Measurements from ENCODE around the gene SKP1.

The SKP1 gene

DNA sequence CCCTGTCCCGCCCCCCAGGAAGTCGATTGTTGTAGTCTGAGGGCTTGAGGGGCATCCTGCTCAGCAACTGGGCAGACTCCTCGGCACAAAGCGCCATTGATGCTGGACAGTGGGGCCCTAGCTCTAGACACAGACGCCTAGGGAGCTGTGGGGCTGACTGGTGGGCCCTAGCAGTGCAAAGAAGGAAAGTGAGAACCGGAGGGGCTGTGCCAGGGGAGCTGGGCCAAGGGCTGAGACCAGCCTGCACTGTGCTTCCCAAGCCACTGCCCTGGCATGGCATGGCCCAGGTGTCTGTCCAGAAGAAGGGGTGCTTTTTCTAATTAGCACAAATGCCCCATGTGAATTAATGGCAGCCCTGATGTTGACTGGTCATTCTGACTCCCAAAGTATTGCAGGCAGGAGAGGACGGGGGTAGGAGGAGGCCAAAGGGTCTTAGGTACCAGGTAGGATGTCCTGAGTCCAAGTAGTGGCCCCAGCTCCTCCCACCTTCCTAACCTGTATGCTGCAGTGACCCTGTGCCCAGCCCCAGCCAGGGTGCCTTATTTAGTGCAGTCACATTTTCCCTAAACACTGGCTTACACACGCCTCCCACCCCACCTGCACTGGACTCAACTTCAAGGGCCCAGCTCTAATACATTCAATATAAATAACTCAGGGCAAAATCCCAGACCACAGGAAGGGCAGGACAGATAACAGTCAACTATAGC, 46.4 kb downstream of the SKP1 start:
- DNase-seq (ENCODE audit: low spot score), result no peak

DNA sequence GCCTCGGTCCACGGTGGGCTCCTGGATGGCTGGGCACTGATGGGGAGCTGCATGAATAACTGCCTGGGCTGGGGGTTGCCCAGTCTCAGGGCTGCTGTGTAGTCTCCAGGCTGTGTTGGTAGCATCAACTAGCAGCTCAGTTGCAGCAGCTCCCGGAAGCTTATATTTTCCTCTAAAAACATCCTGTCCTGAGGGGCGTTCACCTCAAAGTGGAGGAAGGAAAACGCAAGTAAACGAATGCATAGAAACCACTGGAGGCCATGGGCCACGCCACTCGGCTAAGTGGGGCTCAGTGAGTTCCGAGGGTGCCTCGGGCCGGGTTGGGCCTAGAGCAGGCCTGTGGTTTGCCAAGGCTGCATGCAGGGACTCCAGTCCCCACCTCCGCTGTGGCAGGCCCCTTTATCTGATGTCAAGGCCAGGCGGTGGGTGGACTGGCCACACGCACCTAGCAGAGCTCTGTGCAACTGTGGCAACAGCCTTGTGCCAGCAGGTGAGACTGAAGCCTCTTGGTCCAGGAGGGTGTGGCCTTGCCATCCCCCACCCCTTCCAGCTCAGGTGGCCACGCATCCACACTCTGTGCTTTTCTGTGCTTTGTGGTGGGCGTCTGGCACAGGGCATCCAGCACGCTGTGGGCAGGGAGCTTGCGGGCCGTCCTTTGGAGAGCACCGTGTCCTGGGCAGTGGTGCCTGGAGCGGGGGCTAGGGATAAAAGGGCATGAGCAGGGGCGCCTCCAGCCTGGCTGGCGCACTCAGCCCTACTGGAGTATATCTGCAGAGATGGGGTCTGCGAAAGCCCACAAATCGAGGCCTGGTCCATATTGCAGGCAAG, 47.1 kb downstream of the SKP1 start:
- DNase-seq (ENCODE audit: low spot score), result peak; percentile 57

DNA sequence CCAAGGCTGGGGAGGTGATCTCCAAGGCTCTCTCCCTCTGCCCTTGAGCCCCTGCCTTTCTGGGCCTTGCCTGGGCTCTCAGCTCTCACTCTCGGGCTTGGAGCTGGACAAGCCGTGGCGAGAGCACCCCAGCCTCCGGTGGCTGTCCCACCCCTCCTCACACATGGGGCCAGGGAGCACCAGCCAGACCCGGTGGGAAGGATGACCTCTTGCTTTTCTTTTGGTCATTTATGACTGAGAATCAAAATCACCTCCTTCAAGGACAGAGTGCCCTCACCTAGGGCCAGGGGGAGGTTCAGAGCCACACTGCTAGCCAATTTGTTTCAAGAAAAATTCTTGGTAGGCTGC, 48.1 kb downstream of the SKP1 start:
- no peak for DNase-seq (ENCODE audit: low spot score)

DNA sequence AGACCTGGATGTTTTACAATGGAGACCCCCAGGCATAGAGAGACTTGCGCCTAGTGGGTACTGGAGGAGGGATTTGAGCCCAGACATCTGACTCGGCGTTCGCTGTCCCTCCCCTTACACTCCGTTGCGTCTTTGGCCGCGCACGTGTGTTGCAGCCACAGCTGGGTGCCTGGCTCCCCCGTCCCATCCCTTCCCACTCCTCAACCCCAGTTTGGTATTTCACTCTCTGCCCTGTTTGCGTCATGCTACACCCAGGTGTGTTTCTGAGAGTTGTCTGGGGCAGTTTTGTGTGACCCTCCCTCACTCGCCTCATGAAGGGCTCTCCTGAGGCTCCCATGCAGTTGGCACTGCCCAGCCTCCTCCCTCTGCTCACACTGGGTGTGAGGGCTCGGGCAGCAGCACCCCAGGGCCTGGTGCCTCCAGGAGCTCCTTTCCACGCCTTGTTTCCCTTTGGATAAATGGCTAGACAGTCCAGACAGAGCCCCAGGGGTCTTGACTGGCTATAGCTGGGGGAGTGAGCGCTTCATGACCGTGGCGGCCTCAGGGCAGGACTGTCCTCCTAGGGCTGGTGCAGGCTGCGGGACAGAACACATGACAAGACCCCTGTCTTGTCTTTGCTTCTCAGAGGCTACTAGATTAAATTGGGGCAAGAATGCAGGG, 48.6 kb downstream of the SKP1 start:
- DNase-seq (ENCODE audit: low spot score), result no peak

DNA sequence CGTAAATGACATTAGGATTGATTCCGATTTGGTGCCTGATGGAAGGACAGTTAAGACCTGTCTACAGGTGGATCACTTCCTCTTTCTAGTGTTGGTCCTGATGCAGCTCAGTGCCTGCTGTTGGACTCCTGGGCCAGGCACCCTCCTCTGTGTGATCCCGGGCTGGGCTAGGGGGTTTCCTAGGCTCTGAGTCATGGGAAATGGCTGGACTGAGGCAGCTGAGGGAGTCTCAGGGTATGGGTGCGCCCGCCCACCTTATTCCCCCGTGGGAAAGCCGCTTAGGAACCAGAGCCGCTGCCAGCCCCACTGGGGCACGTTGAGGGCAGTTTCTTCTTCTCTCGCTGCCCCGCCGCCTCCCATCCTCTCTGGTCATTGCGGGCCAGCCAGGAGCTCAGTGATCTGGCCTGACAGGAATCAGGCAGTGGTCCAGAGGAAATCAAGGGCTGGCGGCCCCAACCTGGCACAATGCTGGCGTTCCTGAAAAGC, 49.3 kb downstream of the SKP1 start:
- no peak for DNase-seq (ENCODE audit: low spot score)

DNA sequence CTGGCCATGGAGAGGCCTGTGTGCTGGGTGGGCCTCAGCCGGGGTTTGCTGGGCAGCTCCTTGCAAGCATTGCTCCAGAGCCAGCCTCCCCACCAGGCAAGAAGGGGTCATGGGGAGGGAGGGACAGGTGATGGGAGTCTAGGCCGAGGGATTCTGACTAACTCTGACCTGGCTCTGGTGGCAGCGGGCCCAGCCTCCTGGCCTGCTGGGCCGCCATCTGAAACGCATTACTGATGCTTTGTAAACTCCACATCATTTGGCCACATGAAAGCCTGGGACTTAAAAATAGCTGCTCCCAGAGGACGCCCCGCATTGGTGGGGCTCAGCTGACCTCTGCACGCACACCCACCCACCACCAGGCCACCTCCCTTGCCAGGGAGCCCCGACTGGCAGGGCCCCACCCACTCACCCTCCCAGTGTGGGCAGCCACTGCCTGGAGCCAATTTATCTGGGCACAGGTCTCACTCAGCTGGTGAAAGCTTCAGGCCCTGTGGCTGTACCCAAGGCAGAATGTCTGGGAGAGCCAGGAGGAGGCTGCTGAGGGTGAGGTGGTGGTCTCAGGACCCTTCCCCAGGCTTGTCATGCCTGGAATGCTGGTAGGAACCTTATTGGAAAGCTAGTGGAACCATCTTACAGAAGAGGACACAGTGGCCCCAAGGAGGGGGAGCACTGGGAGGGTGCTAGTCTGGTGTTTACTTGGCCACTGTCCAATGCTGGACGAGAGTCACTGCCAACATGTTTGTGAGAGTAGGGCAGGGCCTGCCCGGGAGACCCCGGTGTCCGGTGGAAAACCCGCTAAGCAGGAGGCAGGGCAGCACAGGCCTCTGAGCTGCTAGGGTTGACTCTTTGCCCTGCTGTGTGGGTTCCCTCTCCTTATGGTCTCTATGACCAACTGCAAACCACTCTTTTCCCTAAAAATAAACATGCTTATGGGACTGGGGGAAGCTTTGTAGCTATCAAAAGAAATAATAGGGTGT, 51.4 kb downstream of the SKP1 start:
- DNase-seq (ENCODE audit: low spot score), result no peak

DNA sequence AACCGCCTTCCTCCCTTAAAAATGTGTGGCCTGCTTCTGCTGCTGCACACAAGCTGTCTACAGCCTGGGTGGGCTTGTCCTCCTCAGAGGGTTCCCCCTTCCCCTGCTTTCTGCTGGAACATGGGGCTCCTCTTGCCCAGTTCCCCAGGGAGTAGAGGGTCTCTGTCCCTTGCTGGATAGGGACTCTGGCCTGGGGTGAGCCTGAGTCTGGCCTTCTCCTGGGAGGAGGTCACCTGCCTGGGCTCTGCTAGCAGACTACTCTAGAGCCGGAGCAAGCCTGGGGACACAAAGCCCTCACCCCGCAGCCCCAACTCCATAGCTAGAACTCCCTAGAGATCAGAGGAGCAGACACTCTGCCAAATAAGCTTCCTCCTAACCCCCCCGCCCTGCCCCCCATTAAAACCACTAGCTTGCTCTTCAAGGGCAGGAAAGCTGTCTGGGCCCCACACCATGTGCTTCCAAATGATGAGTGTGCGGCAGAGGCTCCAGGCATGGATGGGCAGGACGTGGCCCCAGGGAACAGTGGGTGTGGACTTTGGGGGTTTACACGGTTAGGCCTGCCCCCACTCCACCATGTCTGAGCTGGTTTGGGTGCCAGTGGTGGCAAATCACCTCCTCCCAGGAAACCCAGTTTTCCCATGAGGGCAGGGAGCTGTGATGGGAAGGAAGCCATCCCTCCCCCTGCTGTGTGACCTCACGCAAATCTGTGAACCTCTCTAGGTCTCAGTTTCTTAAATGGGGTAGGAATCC, 52.3 kb downstream of the SKP1 start:
- DNase-seq (ENCODE audit: low spot score), result peak; percentile 69

DNA sequence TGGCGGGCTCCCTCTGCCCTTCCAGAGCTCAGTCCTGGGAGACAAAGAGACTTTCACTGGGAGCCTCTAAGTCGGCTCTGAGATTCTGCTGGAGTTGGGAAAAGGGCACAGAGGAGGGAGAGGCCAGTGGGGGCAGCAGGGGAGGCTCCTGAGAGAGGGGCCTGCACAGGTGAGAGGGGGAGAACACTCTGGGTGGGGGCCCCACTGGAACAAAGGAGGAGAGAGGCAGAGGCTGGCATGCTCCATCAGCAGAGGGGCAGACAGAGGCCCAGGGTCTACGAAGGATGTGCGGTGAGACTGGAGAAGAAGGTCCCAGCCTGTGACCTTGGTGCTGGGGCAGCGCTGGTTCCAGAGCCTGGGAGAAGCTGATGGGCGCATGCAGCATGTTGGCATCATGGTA, 53.4 kb downstream of the SKP1 start:
- no peak for DNase-seq (ENCODE audit: low spot score)

DNA sequence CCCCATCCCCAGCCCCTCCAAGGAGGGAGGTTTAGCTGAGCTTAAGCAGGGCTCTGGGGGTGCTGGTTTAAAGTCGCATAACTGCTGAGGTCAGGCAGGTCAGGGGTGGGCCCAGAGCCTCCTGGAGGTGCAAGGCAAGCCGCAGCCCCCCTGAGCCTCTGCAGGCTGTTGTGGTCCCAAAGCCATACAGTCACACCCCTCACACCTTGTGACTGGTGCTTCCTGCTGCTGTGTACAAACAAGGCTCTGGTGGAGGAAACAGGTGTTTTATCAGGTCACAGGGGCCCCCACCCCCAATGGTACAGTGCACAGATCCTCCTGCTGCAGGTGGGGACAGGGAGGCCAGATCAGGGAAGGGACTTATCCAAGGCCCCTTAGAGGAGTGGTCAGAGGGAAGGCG, 54.2 kb downstream of the SKP1 start:
- peak; percentile 81 for DNase-seq (ENCODE audit: low spot score)

DNA sequence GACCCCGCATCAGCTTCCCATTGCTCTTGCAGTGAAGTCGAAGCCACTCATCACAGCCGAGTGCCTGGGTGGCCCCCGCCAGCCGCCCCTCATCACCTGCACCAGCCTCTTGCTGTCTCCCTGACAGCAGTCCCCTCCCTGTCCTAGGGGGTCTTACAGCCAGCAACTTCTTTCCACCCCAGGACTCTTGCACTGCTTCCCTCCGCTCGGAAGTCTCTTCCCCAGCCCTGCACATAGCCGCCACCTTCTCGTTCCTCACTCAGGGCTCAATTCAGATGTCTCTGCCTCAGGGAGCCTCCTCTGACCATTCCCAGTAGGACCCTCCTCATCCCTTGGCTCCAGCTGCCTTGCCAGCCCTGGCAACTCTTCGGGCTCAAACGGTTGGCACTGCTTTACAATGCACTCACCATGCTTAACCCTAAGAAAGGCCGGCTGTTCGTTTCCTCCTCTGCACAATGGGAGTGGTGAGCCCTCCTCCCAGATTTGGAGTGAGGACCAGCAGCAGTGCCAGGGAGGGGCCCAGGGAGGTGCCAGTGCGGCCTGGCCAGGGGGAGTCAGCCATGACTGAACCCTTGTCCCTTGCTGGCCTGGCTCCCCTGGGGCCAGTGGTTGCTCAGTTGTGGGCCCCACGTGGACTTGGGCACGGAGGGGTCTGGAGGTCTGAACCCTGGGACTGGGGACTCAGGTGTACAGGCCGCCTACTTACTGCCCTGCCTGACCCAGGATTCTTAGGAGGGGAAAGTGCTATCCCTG, 56.2 kb downstream of the SKP1 start:
- no peak for DNase-seq (ENCODE audit: low spot score)

DNA sequence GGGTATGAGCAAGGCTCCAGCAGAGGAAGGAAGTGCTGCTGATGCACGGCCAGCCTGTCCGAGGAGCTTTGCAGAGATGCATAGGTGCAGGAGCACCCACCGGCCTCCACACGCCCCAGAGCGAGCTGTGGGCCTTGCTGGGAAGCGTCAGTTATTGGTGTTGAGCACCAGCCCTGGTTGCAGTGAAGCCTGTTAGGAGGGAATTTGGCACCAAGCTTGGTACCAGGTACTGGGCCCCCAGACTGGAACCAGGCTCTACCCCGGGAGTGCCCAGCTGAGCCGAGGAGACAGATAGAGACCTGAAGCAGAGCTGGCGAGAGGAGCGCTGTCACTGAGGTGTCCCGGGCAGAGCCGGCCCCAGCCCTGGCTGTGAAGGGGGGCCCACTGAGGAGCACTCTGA, 57.0 kb downstream of the SKP1 start:
- no peak for DNase-seq (ENCODE audit: low spot score)

DNA sequence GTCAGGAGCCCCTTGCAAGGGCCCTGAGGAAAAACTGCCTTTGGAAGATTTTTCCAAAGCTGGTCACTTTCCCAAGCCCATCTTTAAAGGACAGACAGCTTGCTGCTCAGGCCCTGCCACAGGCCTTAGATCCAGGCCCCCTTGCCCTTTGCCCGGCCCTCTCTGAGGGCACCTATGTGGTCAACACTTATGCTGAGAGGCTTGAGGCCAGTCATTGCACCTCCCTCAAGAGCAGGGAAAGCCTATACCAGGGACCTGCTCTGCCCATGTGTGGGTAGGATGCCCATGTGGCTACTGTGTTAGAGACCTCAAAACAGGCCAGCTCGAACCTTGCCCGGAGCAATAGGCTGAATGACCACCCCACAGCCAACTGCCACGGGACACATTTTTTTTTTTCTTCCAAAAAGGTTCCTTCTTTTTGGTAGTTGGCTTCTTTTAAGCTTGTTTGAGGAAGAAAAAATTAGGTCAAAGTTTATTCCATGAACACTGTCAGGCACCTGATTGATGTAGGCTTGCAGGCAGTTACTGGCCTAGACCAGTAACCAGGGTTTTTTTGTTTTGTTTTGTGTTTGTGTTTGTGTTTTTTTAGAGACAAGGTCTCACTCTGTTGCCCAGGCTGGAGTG, 58.4 kb downstream of the SKP1 start:
- no peak for DNase-seq (ENCODE audit: low spot score)

DNA sequence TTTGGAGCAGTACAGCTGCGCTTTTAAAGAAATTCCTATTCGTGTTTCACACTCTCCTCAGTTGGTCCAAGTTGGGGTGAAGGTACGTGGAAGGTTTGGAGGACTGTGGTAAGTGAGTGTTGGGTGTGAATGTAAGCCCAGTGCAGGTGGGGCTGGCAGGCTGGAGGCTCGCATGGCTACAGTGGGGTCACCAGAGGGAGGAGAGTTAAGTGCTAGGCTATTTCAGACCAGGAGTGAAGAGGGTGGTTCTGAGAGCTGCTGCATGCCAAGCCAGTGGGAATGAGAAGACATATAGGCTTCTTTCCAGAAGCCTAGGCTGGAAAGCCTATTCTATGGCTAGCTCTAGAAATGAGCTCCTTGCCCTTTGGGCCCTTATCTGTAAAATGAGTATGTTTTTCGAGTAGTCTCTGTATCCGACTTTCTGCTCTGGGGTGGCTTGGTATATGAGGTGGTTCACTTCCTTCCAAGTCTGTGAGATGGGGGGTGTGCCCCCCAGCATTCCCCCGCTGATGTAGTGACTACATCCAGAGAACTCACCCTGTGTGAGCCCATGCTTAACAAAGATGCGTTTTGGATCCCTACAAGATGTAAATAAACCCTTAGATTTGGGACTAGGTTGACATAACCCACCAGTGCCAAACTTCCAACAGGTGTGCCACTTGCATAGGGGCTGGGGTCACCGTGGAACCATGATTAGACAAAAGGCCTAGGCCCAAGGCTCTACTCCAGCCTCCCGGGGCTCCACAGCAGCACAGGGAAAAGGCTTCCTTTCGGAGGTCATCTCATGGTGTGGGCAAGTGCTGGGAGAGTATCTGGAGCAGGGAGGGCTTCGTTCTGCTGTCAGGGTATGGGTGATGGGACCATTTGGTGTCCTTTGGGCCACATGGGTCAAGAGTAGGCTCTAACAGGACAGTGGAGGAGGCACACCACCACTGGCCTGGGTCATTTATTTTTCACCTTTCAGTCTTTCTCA, 59.7 kb downstream of the SKP1 start:
- no peak for DNase-seq (ENCODE audit: low spot score)

DNA sequence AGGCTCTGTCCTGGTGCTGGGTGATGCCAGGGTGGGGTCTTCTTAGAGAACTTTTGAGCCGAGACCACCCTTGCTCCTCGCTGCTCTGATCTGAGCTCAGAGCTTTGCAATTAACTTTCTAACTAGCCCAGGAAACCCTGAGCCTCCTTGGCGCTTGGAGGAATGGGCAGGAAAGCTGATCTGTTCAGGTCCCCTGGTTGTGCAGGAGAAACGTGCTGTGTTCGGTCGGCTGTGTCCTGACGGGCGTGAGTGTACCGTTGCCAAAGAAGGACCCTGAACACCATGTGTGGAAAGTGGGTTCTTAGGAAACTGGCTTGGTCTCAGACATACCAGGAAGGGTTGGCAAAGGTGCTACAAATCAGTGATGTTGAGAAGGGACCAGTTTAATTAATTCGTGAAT, 60.5 kb downstream of the SKP1 start:
- no peak for DNase-seq (ENCODE audit: low spot score)

DNA sequence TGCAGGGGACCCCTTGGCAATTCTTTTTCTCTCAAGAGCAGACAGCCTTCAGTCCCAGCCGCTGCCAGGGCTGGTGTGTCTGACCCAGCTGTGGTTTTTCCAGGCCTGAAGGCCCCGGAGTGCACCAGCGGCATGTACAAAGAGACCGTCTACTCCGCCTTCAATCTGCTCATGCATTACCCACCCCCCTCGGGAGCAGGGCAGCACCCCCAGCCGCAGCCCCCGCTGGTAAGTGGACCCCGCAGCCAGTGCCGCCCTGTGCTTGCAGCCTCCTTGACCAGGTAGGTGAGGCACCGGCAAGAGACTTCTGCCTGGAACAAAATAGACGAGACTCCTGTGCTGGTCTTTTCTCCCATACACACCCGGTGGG, 61.0 kb downstream of the SKP1 start:
- DNase-seq (ENCODE audit: low spot score), result no peak

DNA sequence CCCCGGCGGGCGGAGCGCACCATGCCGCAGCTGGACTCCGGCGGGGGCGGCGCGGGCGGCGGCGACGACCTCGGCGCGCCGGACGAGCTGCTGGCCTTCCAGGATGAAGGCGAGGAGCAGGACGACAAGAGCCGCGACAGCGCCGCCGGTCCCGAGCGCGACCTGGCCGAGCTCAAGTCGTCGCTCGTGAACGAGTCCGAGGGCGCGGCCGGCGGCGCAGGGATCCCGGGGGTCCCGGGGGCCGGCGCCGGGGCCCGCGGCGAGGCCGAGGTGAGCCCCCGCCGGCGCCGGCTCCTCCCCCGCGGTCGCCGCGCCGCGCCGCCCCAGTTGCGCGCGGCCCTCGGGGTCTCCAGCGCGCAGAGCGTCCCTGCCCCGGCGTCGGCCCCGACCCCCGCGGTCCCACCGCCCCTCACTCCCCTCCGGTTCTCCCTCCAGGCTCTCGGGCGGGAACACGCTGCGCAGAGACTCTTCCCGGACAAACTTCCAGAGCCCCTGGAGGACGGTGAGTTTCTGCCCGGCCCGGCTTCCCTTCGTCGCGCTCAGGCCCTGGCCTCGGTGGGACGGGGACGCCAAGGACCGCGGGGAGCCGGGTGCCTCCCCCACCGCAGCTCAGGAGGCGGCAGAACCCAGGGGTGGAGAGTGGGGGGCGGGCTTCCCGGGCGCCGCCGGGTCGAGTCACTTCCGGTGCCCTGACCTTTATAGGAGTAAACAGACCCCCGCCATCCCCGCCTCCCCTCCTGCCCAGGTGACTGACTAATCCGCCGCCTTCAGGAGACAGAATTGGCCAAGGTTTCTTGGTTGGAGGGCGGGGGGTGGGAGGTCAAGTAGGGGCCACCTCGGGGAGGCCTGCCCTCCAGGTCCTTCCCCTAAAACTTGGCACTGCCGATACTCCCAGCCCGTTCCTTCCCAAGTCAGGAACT, 61.6 kb downstream of the SKP1 start:
- DNase-seq (ENCODE audit: low spot score), result peak; percentile 91
